ENCODE data around the gene GPR141. TPM values are rescaled to one million over a fixed set of nuclear protein-coding genes. Genes with fewer than 3 reads are reported as not detected.

Gene GPR141
- polyA plus RNA-seq, 1 of the 3 experiments (the other 2 are of a cell fraction), result not detected

DNA sequence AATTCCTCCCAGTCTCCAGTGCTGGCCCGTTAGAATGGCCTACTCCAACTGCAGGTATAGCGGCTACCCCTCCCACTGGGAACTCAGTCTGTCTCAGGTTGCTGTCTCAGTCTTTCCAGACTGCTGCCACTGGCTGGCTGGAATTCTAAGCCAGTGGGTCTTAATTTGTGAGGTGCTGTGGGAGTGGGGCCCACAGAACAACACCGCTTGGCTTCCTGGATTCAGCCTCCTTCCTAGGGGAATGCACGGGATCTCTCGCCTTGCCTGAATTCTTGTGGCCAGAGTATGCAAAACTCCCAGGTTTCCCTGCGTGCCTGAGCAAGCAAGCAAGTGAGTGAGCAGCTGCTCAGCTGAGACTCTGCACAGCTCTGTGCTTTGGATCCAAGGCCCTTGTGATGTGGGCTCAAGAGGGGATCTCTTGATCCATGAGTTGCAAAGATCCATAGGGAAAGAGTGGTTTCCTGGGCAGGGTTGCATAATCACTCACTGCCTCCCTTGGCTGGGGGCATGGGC lies 41.5 kb upstream of the GPR141 start (continued):
- TF ChIP-seq GABPA (IDR thresholded peaks at IDR 0.05; ENCODE audit: low read depth), result no peak
- TF ChIP-seq TAF1 (IDR thresholded peaks at IDR 0.05; ENCODE audit: borderline replicate concordance, low read depth, low read length), result no peak
- no peak for TF ChIP-seq GATA2 (CRISPR knock-in tag; IDR thresholded peaks at IDR 0.05)
- TF ChIP-seq FOXJ3 (CRISPR knock-in tag; IDR thresholded peaks at IDR 0.05), result no peak
- TF ChIP-seq EP300 (IDR thresholded peaks at IDR 0.05; ENCODE audit: borderline replicate concordance in 1 of 2, low read depth in 1 of 2, low read length in 1 of 2), result no peak
- no peak for TF ChIP-seq SIN3A (IDR thresholded peaks at IDR 0.05; ENCODE audit: borderline replicate concordance, low read depth, low read length)
- TF ChIP-seq JUND (IDR thresholded peaks at IDR 0.05), result no peak
- no peak for TF ChIP-seq YY1 (IDR thresholded peaks at IDR 0.05; ENCODE audit: low read depth)
- TF ChIP-seq RXRA (IDR thresholded peaks at IDR 0.05; ENCODE audit: borderline replicate concordance, low read depth), result no peak
- TF ChIP-seq MEF2A (IDR thresholded peaks at IDR 0.05; ENCODE audit: borderline replicate concordance, low read depth), result no peak

DNA sequence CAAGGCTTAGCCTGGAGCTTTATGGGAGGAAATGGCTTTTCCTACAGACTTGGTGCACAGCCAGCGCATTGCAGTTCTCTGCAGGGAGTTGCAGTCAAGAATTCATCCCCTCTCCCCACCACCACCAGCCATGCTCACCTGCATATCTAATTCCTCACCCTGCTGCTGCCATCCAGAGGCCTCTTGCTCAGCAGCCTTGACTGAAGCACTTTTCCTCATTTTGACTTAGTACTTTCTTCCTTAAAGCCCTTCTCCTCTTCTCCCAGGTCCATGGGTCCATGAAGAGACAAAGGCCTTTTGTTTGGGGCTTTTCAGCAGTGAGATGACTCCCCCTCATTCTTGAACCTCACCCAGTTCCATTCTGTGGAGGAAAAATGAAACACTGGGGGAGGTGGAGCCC lies 39.7 kb upstream of the GPR141 start:
- Histone ChIP-seq H3K4me2 (no peak overlapping the region), H3K4me1 (ENCODE audit: control insufficient read depth in 1 of 2, insufficient read depth in 2 of 2, low read depth in 1 of 2, low read length in 1 of 2) (no peaks in the 10 kb centered on the region), H3K36me3 (replicated peaks in 1 of 2; ENCODE audit: control insufficient read depth in 1 of 2, insufficient read depth in 2 of 2, low read length in 1 of 2) (no peaks in the 10 kb centered on the region), H3K79me2 (ENCODE audit: insufficient read depth) (no peaks in the 10 kb centered on the region), H3K9me3 (peaks cover 6% of the 10 kb centered on the region), H3K9ac (no peak overlapping the region), H3K27ac (ENCODE audit: low read depth in 2 of 2, low read length in 1 of 2) (no peak overlapping the region), H3K9me2 (no peaks in the 10 kb centered on the region), H2AFZ (ENCODE audit: low read depth) (no peak overlapping the region), H3F3A (replicated peaks; ENCODE audit: insufficient read depth) (no peaks in the 10 kb centered on the region), H3K27me3 (ENCODE audit: insufficient read depth) (no peaks in the 10 kb centered on the region), H4K20me1 (ENCODE audit: insufficient read depth) (no peaks in the 10 kb centered on the region), H3K4me3 (ENCODE audit: low read depth in 2 of 2, low read length in 1 of 2) (no peak overlapping the region)
- CTCF ChIA-PET, result no interaction called here
- POLR2A ChIA-PET, result no interaction called here
- no peak for TF ChIP-seq RFX5 (IDR thresholded peaks at IDR 0.05; ENCODE audit: low read length)
- TF ChIP-seq JUND (IDR thresholded peaks at IDR 0.05), result no peak
- no peak for TF ChIP-seq SIN3A (IDR thresholded peaks at IDR 0.05; ENCODE audit: borderline replicate concordance, low read depth, low read length)
- no peak for TF ChIP-seq CHD2 (IDR thresholded peaks at IDR 0.05; ENCODE audit: low read length, partially characterized antibody)
- TF ChIP-seq REST (IDR thresholded peaks at IDR 0.05; ENCODE audit: low read depth, low read length), result no peak
- no peak for TF ChIP-seq MXI1 (IDR thresholded peaks at IDR 0.05; ENCODE audit: low read depth, low read length)
- no peak for TF ChIP-seq MEF2A (IDR thresholded peaks at IDR 0.05; ENCODE audit: borderline replicate concordance, low read depth)
- no peak for TF ChIP-seq GATA2 (CRISPR knock-in tag; IDR thresholded peaks at IDR 0.05)
- TF ChIP-seq TEAD4 (IDR thresholded peaks at IDR 0.05; ENCODE audit: borderline replicate concordance, insufficient read depth), result no peak
- TF ChIP-seq RCOR1 (IDR thresholded peaks at IDR 0.05; ENCODE audit: low read length), result no peak
- no peak for TF ChIP-seq YY1 (IDR thresholded peaks at IDR 0.05; ENCODE audit: low read depth)
- TF ChIP-seq NRF1 (IDR thresholded peaks at IDR 0.05; ENCODE audit: low read depth, low read length), result no peak
- no peak for TF ChIP-seq POLR2AphosphoS5 (IDR thresholded peaks at IDR 0.05; ENCODE audit: low read depth, low read length)
- TF ChIP-seq, protein P1, sequence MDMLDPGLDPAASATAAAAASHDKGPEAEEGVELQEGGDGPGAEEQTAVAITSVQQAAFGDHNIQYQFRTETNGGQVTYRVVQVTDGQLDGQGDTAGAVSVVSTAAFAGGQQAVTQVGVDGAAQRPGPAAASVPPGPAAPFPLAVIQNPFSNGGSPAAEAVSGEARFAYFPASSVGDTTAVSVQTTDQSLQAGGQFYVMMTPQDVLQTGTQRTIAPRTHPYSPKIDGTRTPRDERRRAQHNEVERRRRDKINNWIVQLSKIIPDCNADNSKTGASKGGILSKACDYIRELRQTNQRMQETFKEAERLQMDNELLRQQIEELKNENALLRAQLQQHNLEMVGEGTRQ (IDR thresholded peaks at IDR 0.05; ENCODE audit: borderline replicate concordance, low read depth, low read length), result no peak
- TF ChIP-seq RAD21 (IDR thresholded peaks at IDR 0.05; ENCODE audit: low read length), result no peak; the same call in 1 of the 2 replicates
- no peak for TF ChIP-seq EP300 (IDR thresholded peaks at IDR 0.05; ENCODE audit: borderline replicate concordance in 1 of 2, low read depth in 1 of 2, low read length in 1 of 2)
- no peak for TF ChIP-seq FOXJ3 (CRISPR knock-in tag; IDR thresholded peaks at IDR 0.05)
- no peak for TF ChIP-seq GABPA (IDR thresholded peaks at IDR 0.05; ENCODE audit: low read depth)
- no peak for TF ChIP-seq RXRA (IDR thresholded peaks at IDR 0.05; ENCODE audit: borderline replicate concordance, low read depth)
- TF ChIP-seq TAF1 (IDR thresholded peaks at IDR 0.05; ENCODE audit: borderline replicate concordance, low read depth, low read length), result no peak
- 25% methylated on average over 1 of the region's 1 CpG for WGBS (ENCODE audit: low lambda C conversion rate)
- no peak for DNase-seq
